Activated T-cell treated with anti-CD3 and anti-CD28 coated beads for 4 hours (primary cell): ENCODE measurements around the gene BCAR1.

Source experiments
- DNase-seq: peaks from one replicate; pipeline ENCODE4 v3.0.0-alpha.2; 2020

BCAR1 gene

GRCh38 chr16:75203667-75204409, 47.6 kb downstream of the BCAR1 start:
- DNase-seq, result no peak

- DNase-seq, result no peak
Observed at GRCh38 chr16:75203096-75203495, 48.3 kb downstream of the BCAR1 start.

GRCh38 chr16:75202069-75202590, 49.3 kb downstream of the BCAR1 start:
- DNase-seq, result no peak

- DNase-seq, result no peak
Observed at GRCh38 chr16:75198135-75198600, 53.3 kb downstream of the BCAR1 start.

GRCh38 chr16:75197522-75198134, 53.8 kb downstream of the BCAR1 start:
- DNase-seq, result no peak

- DNase-seq, result no peak
Observed at GRCh38 chr16:75196836-75197235, 54.6 kb downstream of the BCAR1 start.

GRCh38 chr16:75195811-75196790, 55.3 kb downstream of the BCAR1 start:
- no peak for DNase-seq

GRCh38 chr16:75193730-75194444, 57.5 kb downstream of the BCAR1 start:
- no peak for DNase-seq

- no peak for DNase-seq
Observed at GRCh38 chr16:75193265-75193650, 58.2 kb downstream of the BCAR1 start.

- DNase-seq, result no peak
Observed at GRCh38 chr16:75192606-75193264, 58.7 kb downstream of the BCAR1 start.

- no peak for DNase-seq
Observed at GRCh38 chr16:75189638-75190245, 61.7 kb downstream of the BCAR1 start.

- DNase-seq, result no peak
Observed at GRCh38 chr16:75188832-75189477, 62.5 kb downstream of the BCAR1 start.

GRCh38 chr16:75181630-75182029, 69.8 kb downstream of the BCAR1 start:
- DNase-seq, result no peak

- DNase-seq, result no peak
Observed at GRCh38 chr16:75179208-75179607, 72.2 kb downstream of the BCAR1 start.
